Embryonic facial prominence (tissue), 1 donor: ENCODE measurements around the gene LIME1.
A peak's percentile ranks its signal among the peaks of the same experiment; 100 is the strongest.
"Not testable (repeated sequence)": the region's sequence is repeated elsewhere in the genome, so short reads cannot be mapped to it uniquely, and the experiment has no call there.

Source experiments
- DNase-seq: peaks from one replicate; pipeline ENCODE4 v3.0.0-alpha.2; 2016; ENCODE audit errors: extremely low spot score

The LIME1 gene

GRCh38 chr20:63772781-63773518, 36.5 kb downstream of the LIME1 start:
- no peak for DNase-seq

- no peak for DNase-seq
These were observed 37.2 kb downstream of the LIME1 start for GRCh38 chr20:63773571-63774241.

- DNase-seq = no peak
These were observed 37.8 kb downstream of the LIME1 start for GRCh38 chr20:63774306-63774705.

- DNase-seq = peak; percentile 59
These were observed 38.9 kb downstream of the LIME1 start for GRCh38 chr20:63775096-63775978.

- not testable (repeated sequence) for DNase-seq
These were observed 40.4 kb downstream of the LIME1 start for GRCh38 chr20:63776875-63777274.

DNA sequence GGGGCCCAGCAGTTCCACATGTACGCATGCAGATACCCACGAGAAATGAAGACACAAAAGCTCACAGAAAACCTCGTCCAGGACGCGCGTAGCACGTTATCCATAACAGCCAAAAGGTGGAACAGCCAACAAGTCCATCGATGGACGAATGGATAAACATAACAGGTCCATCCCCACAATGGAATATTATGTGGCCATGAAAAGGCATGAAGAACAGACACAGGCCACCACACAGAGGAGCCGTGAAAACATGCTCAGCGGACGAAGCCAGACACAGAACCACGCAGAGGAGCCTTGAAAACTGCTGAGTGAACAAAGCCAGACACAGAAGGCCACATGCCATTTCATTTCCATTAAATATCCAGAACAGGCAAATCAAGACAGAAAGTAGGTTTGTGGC, 41.1 kb downstream of the LIME1 start:
- no peak for DNase-seq

- DNase-seq = no peak
These were observed 41.7 kb downstream of the LIME1 start for GRCh38 chr20:63778034-63778752.

- DNase-seq = no peak
These were observed 42.4 kb downstream of the LIME1 start for GRCh38 chr20:63778857-63779256.

DNA sequence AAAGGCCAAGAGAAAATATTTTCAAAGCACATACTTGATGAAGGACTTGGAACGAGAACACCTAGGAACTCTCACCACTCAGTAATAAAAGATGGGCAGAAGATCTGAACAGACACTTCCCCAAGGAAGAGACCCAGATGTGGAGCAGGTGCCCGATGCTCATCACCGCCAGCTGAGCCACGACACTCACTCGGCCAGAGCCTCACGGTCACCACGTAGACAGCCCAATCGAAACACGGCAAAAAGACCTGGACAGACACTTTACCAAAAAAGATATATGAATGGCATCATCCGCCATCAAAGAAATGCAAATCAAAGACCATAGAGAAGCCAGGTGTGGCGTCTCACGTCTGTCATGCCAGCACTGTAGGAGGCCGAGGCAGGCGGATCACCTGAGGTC, 44.7 kb downstream of the LIME1 start:
- DNase-seq = no peak

GRCh38 chr20:63782051-63782471, 45.6 kb downstream of the LIME1 start:
- no peak for DNase-seq

DNA sequence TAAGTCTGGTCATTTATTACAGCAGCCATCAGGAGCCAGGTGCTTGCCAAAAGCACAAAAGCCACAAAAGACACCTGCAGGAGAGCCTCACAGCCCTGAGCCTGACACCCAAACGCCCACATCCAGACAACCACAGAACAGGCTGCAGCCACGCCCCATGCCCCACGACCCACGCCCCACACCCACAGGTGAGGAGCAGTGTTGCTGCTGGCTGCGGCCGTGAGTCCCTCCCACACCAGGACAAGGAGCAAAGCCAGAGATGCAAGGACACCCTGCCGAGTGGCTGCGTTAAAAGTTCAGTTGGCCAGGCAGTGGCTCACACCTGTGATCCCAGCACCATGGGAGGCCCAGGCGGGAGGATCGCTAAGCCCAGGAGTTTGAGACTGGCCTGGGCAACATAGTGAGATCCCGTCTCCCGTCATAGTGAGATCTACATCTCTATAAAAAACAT, 46.1 kb downstream of the LIME1 start:
- no peak for DNase-seq

- no peak for DNase-seq
These were observed 47.5 kb downstream of the LIME1 start for GRCh38 chr20:63783970-63784369.

DNA sequence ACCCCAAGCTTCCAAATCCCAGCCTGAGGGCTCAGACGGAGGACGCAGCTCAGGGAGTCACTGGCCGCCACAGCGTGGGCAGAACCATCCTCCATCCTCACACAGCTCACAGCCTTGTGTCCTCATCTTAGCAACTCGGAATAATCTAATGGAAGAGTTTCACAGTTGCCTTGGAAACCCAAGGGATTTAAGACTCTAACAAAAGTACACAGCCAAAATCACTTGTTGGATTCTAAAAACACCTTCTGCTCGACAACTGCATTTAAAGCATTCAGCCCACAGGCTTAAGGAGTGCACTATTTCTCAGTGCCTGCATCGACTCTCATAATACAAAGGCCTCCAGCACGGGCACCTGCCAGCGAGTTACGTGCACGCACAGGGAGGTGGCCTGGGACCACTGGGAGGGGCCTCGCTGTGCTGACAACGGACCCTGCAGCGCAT, 49.2 kb downstream of the LIME1 start:
- no peak for DNase-seq

DNA sequence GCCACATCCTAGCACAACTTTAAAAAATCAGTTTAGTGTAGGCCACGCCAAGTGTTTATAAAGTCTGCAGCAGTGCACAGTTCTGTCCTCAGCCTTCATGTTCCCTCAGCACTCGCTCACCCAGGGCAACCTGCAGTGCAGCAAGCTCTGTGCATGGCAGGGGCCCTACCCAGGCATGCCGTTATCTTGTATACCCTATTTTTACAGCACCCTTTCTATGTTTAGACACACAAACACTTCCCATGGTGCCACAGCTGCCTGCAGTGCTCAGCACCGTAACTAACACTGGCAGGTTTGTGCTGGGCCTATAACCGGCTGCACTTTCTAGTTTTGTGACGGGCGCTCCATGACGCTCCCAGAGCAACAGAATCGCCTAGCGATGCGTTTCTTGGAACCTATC, 50.8 kb downstream of the LIME1 start:
- DNase-seq = no peak

GRCh38 chr20:63787749-63788148, 51.3 kb downstream of the LIME1 start:
- DNase-seq = no peak
